ENCODE results near the gene FREY1. TPM values are rescaled to one million over a fixed set of nuclear protein-coding genes. Genes with fewer than 3 reads are reported as not detected.

The FREY1 gene
- total RNA-seq, 1 donor from 2014 or later = not detected

GRCh38 chr11:45858751-45859398, 48.2 kb downstream of the FREY1 start:
- TF ChIP-seq CTCF (conservative IDR thresholded peaks at IDR 0.05; ENCODE audit: low read depth, low read length) = no peak
- H3K4me3 ChIP-seq (ENCODE audit: low read depth, low read length) = no peak overlapping the region
- DNase-seq (ENCODE audit: low read depth) = no peak

DNA sequence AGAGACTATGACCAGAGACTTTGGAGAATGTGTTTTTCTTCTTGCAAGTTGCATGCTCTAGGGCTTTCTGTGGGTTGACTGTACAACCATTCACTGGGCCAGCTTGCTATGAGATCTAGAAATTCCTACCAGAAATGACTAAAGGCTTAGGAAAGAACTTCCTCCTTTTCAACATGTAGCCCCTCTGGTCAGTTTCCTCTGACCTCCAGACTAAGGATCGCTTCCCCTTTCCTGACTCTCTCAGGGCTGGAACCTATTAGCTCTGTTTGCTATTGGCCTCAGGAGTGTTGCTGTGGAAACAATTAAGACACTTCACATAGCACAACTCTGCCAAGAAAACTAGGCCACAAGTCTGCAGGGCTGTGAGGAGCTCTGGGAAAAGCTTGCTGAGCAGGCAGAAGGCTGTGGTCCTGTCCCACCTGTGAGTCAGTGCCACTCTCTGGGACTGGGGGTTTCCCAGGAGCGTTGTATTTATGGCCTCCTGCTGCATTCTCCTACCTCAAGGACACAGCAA, 49.1 kb downstream of the FREY1 start:
- TF ChIP-seq CTCF (conservative IDR thresholded peaks at IDR 0.05; ENCODE audit: low read depth, low read length) = no peak
- no peak overlapping the region for H3K4me3 ChIP-seq (ENCODE audit: low read depth, low read length)
- DNase-seq (ENCODE audit: low read depth) = peak; percentile 99

Other genes starting within 250 kb of the FREY1 start
- gene CHST1, start 241.6 kb downstream of the FREY1 start, total RNA-seq = 0.65 and 1.5 TPM in 2 replicates
- 15.1 and 17.9 TPM in 2 replicates for gene SLC35C1, start 102.1 kb downstream of the FREY1 start, total RNA-seq
- 6.3 and 9.2 TPM in 2 replicates for gene CRY2, start 59.8 kb downstream of the FREY1 start, total RNA-seq
- 10.1 and 11.1 TPM in 2 replicates for gene MAPK8IP1, start 21.6 kb downstream of the FREY1 start, total RNA-seq
- gene PEX16, start 10.6 kb upstream of the FREY1 start, total RNA-seq = 23.4 and 24.3 TPM in 2 replicates
- gene LARGE2, start 15.4 kb upstream of the FREY1 start, total RNA-seq = 2.5 and 3.3 TPM in 2 replicates
- gene PHF21A, start 214.2 kb upstream of the FREY1 start, total RNA-seq = 5.8 and 11.6 TPM in 2 replicates

Measured in epithelial cell of proximal tubule (primary cell).